ENCODE data around the gene ADAMTSL5.
"Not testable (repeated sequence)": the region's sequence is repeated elsewhere in the genome, so short reads cannot be mapped to it uniquely, and the experiment has no call there.

Gene ADAMTSL5

DNA sequence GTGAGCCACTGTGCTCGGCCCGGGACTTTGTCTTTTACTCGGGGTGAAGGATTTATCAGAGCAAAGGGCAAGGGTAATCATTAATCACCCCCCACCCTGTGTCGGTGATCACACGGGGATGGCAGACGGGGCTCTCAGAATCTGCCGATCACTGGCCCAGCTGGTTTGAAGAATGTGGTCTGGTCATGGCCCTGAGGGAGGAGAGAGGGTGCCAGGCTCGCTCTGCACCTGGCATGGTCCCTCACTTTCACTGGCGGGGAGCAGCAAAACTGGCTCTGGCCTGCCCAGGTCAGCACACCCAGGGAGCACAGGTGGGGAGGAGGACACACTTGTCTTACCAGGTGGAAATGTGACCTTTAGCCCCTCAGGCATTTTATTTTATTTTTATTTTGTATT, 11.6 kb downstream of the ADAMTSL5 start:
- TF ChIP-seq, protein P1, sequence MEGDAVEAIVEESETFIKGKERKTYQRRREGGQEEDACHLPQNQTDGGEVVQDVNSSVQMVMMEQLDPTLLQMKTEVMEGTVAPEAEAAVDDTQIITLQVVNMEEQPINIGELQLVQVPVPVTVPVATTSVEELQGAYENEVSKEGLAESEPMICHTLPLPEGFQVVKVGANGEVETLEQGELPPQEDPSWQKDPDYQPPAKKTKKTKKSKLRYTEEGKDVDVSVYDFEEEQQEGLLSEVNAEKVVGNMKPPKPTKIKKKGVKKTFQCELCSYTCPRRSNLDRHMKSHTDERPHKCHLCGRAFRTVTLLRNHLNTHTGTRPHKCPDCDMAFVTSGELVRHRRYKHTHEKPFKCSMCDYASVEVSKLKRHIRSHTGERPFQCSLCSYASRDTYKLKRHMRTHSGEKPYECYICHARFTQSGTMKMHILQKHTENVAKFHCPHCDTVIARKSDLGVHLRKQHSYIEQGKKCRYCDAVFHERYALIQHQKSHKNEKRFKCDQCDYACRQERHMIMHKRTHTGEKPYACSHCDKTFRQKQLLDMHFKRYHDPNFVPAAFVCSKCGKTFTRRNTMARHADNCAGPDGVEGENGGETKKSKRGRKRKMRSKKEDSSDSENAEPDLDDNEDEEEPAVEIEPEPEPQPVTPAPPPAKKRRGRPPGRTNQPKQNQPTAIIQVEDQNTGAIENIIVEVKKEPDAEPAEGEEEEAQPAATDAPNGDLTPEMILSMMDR (IDR thresholded peaks at IDR 0.05; ENCODE audit: low read depth, low read length, missing control alignments) = no peak

GRCh38 chr19:1499231-1499630, 13.6 kb downstream of the ADAMTSL5 start:
- H3K4me3 ChIP-seq (ENCODE audit: low read depth, low read length); in situ Hi-C loops (cut with HindIII; ENCODE audit: low sequenced_read_pairs); DNase-seq (ENCODE audit: low read depth): not testable (repeated sequence)

More for the DNA sequence above, 11.6 kb downstream of the ADAMTSL5 start:
- DNase-seq (ENCODE audit: low read depth) = no peak
- H3K4me3 ChIP-seq (ENCODE audit: low read depth, low read length) = no peak overlapping the region
- in situ Hi-C loops (cut with HindIII; ENCODE audit: low sequenced_read_pairs) = no loop called here

DNA sequence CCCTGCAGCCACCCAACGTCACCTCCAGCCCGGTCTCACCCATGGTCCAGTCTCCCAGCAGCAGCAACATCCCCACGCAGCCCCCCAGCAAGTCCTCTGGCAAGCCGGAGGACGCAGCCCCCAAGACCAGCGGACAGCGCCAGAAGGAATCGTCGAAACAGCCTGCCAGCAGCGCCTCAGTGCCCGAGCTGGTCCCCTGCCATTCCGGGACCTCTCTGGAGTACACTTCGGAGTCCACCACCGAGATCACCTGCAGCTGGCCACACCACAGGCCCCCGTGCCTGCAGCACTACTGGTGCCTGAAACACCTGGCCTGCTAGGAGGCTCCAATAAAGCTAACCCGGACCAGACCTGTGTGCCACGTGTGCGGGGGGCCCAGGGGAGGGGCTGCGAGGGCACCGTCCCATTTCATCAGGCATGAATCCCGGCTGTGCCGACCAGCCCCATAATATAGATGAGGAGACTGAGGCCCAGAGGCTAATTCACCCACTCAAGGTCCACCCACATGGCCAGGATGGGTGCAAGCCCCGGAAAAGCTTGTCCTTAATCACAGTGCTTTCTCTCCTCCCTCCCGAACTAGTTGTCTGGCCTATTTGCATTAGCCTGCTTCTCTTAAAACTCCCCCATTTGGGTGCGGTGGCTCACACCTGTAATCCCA, 15.1 kb downstream of the ADAMTSL5 start:
- TF ChIP-seq, protein P1 (IDR thresholded peaks at IDR 0.05; ENCODE audit: low read depth, low read length, missing control alignments) = no peak
- H3K4me3 ChIP-seq (ENCODE audit: low read depth, low read length) = no peak overlapping the region
- in situ Hi-C loops (cut with HindIII; ENCODE audit: low sequenced_read_pairs) = no loop called here
- no peak for DNase-seq (ENCODE audit: low read depth)

GRCh38 chr19:1496714-1497577, 15.9 kb downstream of the ADAMTSL5 start:
- TF ChIP-seq, protein P1 (IDR thresholded peaks at IDR 0.05; ENCODE audit: low read depth, low read length, missing control alignments) = no peak
- no peak overlapping the region for H3K4me3 ChIP-seq (ENCODE audit: low read depth, low read length)
- in situ Hi-C loops (cut with HindIII; ENCODE audit: low sequenced_read_pairs) = no loop called here
- DNase-seq (ENCODE audit: low read depth) = no peak

DNA sequence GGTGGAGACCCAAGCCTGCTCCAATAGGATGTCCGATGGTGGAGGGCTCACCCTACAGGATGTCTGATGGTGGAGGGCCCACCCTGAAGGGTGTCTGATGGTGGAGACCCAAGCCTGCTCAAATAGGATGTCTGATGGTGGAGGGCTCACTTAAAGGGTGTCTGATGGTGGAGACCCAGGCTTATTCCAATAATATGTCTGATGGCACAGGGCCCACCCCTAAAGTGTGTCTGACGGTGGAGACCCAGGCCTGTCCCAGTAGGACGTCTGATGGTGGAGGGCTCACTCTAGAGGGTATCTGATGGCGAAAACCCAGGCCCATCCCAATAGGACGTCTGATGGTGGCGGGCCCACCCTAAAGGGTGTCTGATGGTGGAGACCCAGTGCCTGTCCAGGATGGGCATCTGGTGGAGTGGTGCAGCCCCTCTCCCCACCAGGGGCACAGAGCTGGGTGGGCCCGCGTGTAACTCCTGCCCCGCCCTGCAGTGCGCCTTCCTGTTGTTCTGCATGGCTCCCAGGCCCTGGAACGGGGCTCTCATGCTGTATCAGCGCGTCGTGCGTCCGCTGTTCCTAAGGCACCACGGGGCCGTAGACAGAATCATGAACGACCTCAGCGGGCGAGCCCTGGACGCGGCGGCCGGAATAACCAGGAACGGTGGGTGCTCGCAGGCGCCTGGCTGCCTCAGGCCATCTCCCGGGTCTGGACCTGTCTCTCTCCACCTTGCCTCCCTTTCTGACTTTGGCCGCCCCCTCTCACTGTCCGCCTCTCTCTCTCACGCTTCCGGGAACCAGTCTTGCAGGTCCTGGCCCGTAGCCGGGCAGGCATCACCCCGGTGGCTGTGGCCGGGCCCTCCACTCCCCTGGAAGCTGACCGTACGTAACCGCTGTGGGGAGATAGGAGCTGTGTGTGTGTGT, 16.8 kb downstream of the ADAMTSL5 start:
- DNase-seq (ENCODE audit: low read depth) = no peak
- TF ChIP-seq, protein P1 (IDR thresholded peaks at IDR 0.05; ENCODE audit: low read depth, low read length, missing control alignments) = no peak
- no peak overlapping the region for H3K4me3 ChIP-seq (ENCODE audit: low read depth, low read length)
- in situ Hi-C loops (cut with HindIII; ENCODE audit: low sequenced_read_pairs) = no loop called here

DNA sequence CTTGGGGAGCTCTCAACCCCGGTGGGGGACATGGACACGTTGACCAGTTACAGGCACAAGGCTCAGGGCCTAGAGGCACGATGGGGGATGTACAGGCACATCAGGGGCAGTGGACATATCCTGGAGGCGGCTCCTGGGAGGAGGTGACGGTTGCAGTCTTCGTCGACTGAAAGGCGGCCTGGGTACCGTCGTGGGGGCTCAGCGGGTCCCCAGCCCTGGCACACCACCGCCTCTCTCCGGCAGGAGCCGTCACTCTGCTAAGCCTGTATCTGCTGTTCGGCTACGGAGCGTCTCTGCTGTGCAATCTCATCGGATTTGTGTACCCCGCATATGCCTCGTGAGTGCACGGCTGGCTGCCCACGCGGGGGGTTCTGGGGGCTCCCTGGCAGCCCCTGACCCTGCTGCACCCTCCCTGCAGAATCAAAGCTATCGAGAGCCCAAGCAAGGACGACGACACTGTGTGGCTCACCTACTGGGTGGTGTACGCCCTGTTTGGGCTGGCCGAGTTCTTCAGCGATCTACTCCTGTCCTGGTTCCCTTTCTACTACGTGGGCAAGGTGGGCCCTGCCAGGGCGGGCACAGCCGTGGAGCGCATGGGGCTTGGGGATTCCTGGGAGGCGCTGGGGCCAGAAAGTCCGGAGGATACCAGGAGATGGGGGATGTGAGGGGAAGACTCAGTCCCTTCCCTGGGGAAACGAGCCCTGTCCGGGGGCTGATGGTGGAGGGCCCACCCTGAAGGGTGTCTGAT, 17.6 kb downstream of the ADAMTSL5 start:
- in situ Hi-C loops (cut with HindIII; ENCODE audit: low sequenced_read_pairs) = no loop called here
- H3K4me3 ChIP-seq (ENCODE audit: low read depth, low read length) = no peak overlapping the region
- TF ChIP-seq, protein P1 (IDR thresholded peaks at IDR 0.05; ENCODE audit: low read depth, low read length, missing control alignments) = no peak
- no peak for DNase-seq (ENCODE audit: low read depth)
